GF-D8 (cell line): ENCODE measurements around the gene ATRNL1.

Experiments used
- DNase-seq: peaks from one replicate; lab custom pipeline; 2025; lab: John Stamatoyannopoulos, UW

ATRNL1 gene

GRCh38 chr10:115844591-115844990 lies 751.4 kb downstream of the ATRNL1 start:
- DNase-seq, result no peak

GRCh38 chr10:115845921-115846320 lies 752.8 kb downstream of the ATRNL1 start:
- DNase-seq, result no peak

- no peak for DNase-seq
Measured at GRCh38 chr10:115846528-115846927, 753.4 kb downstream of the ATRNL1 start.

- DNase-seq, result no peak
Measured at GRCh38 chr10:115849197-115849596, 756.0 kb downstream of the ATRNL1 start.

GRCh38 chr10:115850666-115851065 lies 757.5 kb downstream of the ATRNL1 start:
- DNase-seq, result no peak

- DNase-seq, result no peak
Measured at GRCh38 chr10:115851695-115852094, 758.5 kb downstream of the ATRNL1 start.

GRCh38 chr10:115854740-115855435 lies 761.7 kb downstream of the ATRNL1 start:
- no peak for DNase-seq

- no peak for DNase-seq
Measured at GRCh38 chr10:115856580-115856979, 763.4 kb downstream of the ATRNL1 start.

GRCh38 chr10:115857856-115858255 lies 764.7 kb downstream of the ATRNL1 start:
- no peak for DNase-seq

GRCh38 chr10:115860182-115861107 lies 767.3 kb downstream of the ATRNL1 start:
- DNase-seq, result no peak

GRCh38 chr10:115861455-115861854 lies 768.3 kb downstream of the ATRNL1 start:
- no peak for DNase-seq

GRCh38 chr10:115861864-115862263 lies 768.7 kb downstream of the ATRNL1 start:
- no peak for DNase-seq

GRCh38 chr10:115866174-115866573 lies 773.0 kb downstream of the ATRNL1 start:
- DNase-seq, result no peak

- DNase-seq, result no peak
Measured at GRCh38 chr10:115866691-115867090, 773.5 kb downstream of the ATRNL1 start.

GRCh38 chr10:115867305-115867704 lies 774.1 kb downstream of the ATRNL1 start:
- DNase-seq, result no peak

- no peak for DNase-seq
Measured at GRCh38 chr10:115871855-115872254, 778.7 kb downstream of the ATRNL1 start.

- DNase-seq, result no peak
Measured at GRCh38 chr10:115875172-115875571, 782.0 kb downstream of the ATRNL1 start.

GRCh38 chr10:115879372-115880089 lies 786.4 kb downstream of the ATRNL1 start:
- DNase-seq, result no peak

- no peak for DNase-seq
Measured at GRCh38 chr10:115882021-115882420, 788.9 kb downstream of the ATRNL1 start.

- DNase-seq, result no peak
Measured at GRCh38 chr10:115883372-115883771, 790.2 kb downstream of the ATRNL1 start.

GRCh38 chr10:115884331-115884730 lies 791.2 kb downstream of the ATRNL1 start:
- DNase-seq, result no peak

GRCh38 chr10:115895166-115895565 lies 802.0 kb downstream of the ATRNL1 start:
- DNase-seq, result no peak

- no peak for DNase-seq
Measured at GRCh38 chr10:115898242-115898641, 805.1 kb downstream of the ATRNL1 start.
